ENCODE results near the gene GPC3.

- TF ChIP-seq ZNF629 (tag by site-specific recombination; IDR thresholded peaks at IDR 0.05) (no peak), ZNF398 (tag by site-specific recombination; IDR thresholded peaks at IDR 0.05) (no peak), CTCF (tag by site-specific recombination; IDR thresholded peaks at IDR 0.05) (no peak), REST (tag by site-specific recombination; IDR thresholded peaks at IDR 0.05) (no peak), ZNF449 (tag by site-specific recombination; IDR thresholded peaks at IDR 0.05) (no peak), TCF7L2 (IDR thresholded peaks at IDR 0.05; ENCODE audit: borderline replicate concordance, low read depth, low read length) (no peak), YY1 (tag by site-specific recombination; IDR thresholded peaks at IDR 0.05) (no peak), ZBTB17 (tag by site-specific recombination; IDR thresholded peaks at IDR 0.05) (no peak), ZNF274 (IDR thresholded peaks at IDR 0.05; ENCODE audit: low read length) (no peak), ZNF274 (tag by site-specific recombination; IDR thresholded peaks at IDR 0.05; ENCODE audit: borderline replicate concordance) (no peak), ZBTB11 (tag by site-specific recombination; conservative IDR thresholded peaks at IDR 0.05; ENCODE audit: low read depth) (no peak), ZNF777 (tag by site-specific recombination; IDR thresholded peaks at IDR 0.05; ENCODE audit: borderline replicate concordance) (no peak), SP2 (tag by site-specific recombination; IDR thresholded peaks at IDR 0.05) (no peak), ZNF692 (tag by site-specific recombination; IDR thresholded peaks at IDR 0.05) (no peak), KLF9 (tag by site-specific recombination; IDR thresholded peaks at IDR 0.05; ENCODE audit: low read depth) (no peak)
Measured at GRCh38 chrX:134006484-134007161, 21.2 kb upstream of the GPC3 start.

Data from HEK293 (cell line).